Measurements from ENCODE around the gene ITGAV. TPM values are rescaled to one million over a fixed set of nuclear protein-coding genes. Genes with fewer than 3 reads are reported as not detected.
"Not testable (repeated sequence)": the region's sequence is repeated elsewhere in the genome, so short reads cannot be mapped to it uniquely, and the experiment has no call there.

ITGAV gene
- total RNA-seq, 5 donors from 2014 or later (not counting 1 experiment from before 2014, with no cell fraction given): 5.8 to 9.5 (median 5.9) TPM

GRCh38 chr2:186560254-186560653, 29.6 kb upstream of the ITGAV start:
- peaks cover 0 to 5% (median 3%) of the 10 kb centered on the region in 3 donors for H3K9me3 Mint-ChIP-seq
- H3K27ac Mint-ChIP-seq: no peak overlapping the region
- DNase-seq: no peak
- no peaks in the 10 kb centered on the region for H3K36me3 ChIP-seq (ENCODE audit: control insufficient read depth in 2 of 2, extremely low read depth in 1 of 2, insufficient read depth in 1 of 2, low read length in 1 of 2)
- ATAC-seq (replicated peaks in 1 of 4): no peak
- WGBS (ENCODE audit: insufficient coverage): 83% methylated on average over 1 of the region's 3 CpGs
- peaks cover 12 to 16% of the 10 kb centered on the region in 2 donors for H3K27me3 Mint-ChIP-seq
- no peaks in the 10 kb centered on the region for H3K4me1 Mint-ChIP-seq
- H3K27ac ChIP-seq (ENCODE audit: low read length): no peak overlapping the region
- no peaks in the 10 kb centered on the region for H3K27me3 ChIP-seq (replicated peaks in 1 of 2; ENCODE audit: control insufficient read depth in 2 of 2, extremely low read depth in 1 of 2, insufficient read depth in 2 of 2, low read length in 1 of 2)
- no peak overlapping the region for H3K4me3 Mint-ChIP-seq
- POLR2A ChIA-PET: no interaction called here
- H3K9me3 ChIP-seq: no peaks in the 10 kb centered on the region
- no peak overlapping the region for H3K4me3 ChIP-seq (ENCODE audit: control insufficient read depth in 1 of 2, extremely low read depth in 1 of 2, low read length in 1 of 2)
- CTCF ChIA-PET: no interaction called here
- H3K36me3 Mint-ChIP-seq: no peaks in the 10 kb centered on the region
- no peaks in the 10 kb centered on the region for H3K4me1 ChIP-seq (ENCODE audit: control insufficient read depth in 1 of 2, extremely low read depth in 1 of 2, insufficient read depth in 2 of 2, low read length in 2 of 2)

GRCh38 chr2:186561467-186562208, 28.2 kb upstream of the ITGAV start:
- Mint-ChIP-seq H3K27me3 (peaks cover 12 to 16% of the 10 kb centered on the region in 2 donors), H3K36me3 (no peaks in the 10 kb centered on the region), H3K4me3 (no peak overlapping the region), H3K9me3 (peaks cover 0 to 5% (median 3%) of the 10 kb centered on the region in 3 donors), H3K4me1 (no peaks in the 10 kb centered on the region), H3K27ac (no peak overlapping the region)
- ATAC-seq (replicated peaks in 1 of 4) (no peak), DNase-seq (no peak)
- no peaks in the 10 kb centered on the region for H3K4me1 ChIP-seq (ENCODE audit: control insufficient read depth in 1 of 2, extremely low read depth in 1 of 2, insufficient read depth in 2 of 2, low read length in 2 of 2)
- H3K27ac ChIP-seq (ENCODE audit: low read length): no peak overlapping the region
- H3K9me3 ChIP-seq: no peaks in the 10 kb centered on the region
- CTCF ChIA-PET: no interaction called here
- 40% methylated on average over 1 of the region's 6 CpGs for WGBS (ENCODE audit: insufficient coverage)
- H3K4me3 ChIP-seq (ENCODE audit: control insufficient read depth in 1 of 2, extremely low read depth in 1 of 2, low read length in 1 of 2): no peak overlapping the region
- no peaks in the 10 kb centered on the region for H3K27me3 ChIP-seq (replicated peaks in 1 of 2; ENCODE audit: control insufficient read depth in 2 of 2, extremely low read depth in 1 of 2, insufficient read depth in 2 of 2, low read length in 1 of 2)
- POLR2A ChIA-PET: no interaction called here
- H3K36me3 ChIP-seq (ENCODE audit: control insufficient read depth in 2 of 2, extremely low read depth in 1 of 2, insufficient read depth in 1 of 2, low read length in 1 of 2): no peaks in the 10 kb centered on the region

- ChIA-PET CTCF (no interaction called here), POLR2A (no interaction called here)
- Histone ChIP-seq H3K4me1 (ENCODE audit: control insufficient read depth in 1 of 2, extremely low read depth in 1 of 2, insufficient read depth in 2 of 2, low read length in 2 of 2) (no peaks in the 10 kb centered on the region), H3K36me3 (ENCODE audit: control insufficient read depth in 2 of 2, extremely low read depth in 1 of 2, insufficient read depth in 1 of 2, low read length in 1 of 2) (no peaks in the 10 kb centered on the region), H3K27me3 (replicated peaks in 1 of 2; ENCODE audit: control insufficient read depth in 2 of 2, extremely low read depth in 1 of 2, insufficient read depth in 2 of 2, low read length in 1 of 2) (no peaks in the 10 kb centered on the region), H3K9me3 (no peaks in the 10 kb centered on the region), H3K4me3 (ENCODE audit: control insufficient read depth in 1 of 2, extremely low read depth in 1 of 2, low read length in 1 of 2) (no peak overlapping the region), H3K27ac (ENCODE audit: low read length) (no peak overlapping the region)
- Mint-ChIP-seq H3K4me1 (no peaks in the 10 kb centered on the region), H3K36me3 (no peaks in the 10 kb centered on the region), H3K27ac (no peak overlapping the region), H3K9me3 (peaks cover 0 to 5% (median 3%) of the 10 kb centered on the region in 3 donors), H3K4me3 (no peak overlapping the region), H3K27me3 (peaks cover 12 to 16% of the 10 kb centered on the region in 2 donors)
- ATAC-seq (replicated peaks in 1 of 4) (no peak), DNase-seq (no peak)
- no CpG with 5 or more reads among the region's 1 CpG for WGBS (ENCODE audit: insufficient coverage)
Observed at GRCh38 chr2:186562209-186562578, 27.7 kb upstream of the ITGAV start.

- H3K9me3 Mint-ChIP-seq; POLR2A ChIA-PET; H3K9me3 ChIP-seq; H3K36me3 ChIP-seq (ENCODE audit: control insufficient read depth in 2 of 2, extremely low read depth in 1 of 2, insufficient read depth in 1 of 2, low read length in 1 of 2); H3K4me3 ChIP-seq (ENCODE audit: control insufficient read depth in 1 of 2, extremely low read depth in 1 of 2, low read length in 1 of 2); H3K4me1 ChIP-seq (ENCODE audit: control insufficient read depth in 1 of 2, extremely low read depth in 1 of 2, insufficient read depth in 2 of 2, low read length in 2 of 2); H3K27me3 ChIP-seq (replicated peaks in 1 of 2; ENCODE audit: control insufficient read depth in 2 of 2, extremely low read depth in 1 of 2, insufficient read depth in 2 of 2, low read length in 1 of 2); H3K27ac Mint-ChIP-seq; H3K4me1 Mint-ChIP-seq; H3K27me3 Mint-ChIP-seq; H3K36me3 Mint-ChIP-seq; DNase-seq; H3K27ac ChIP-seq (ENCODE audit: low read length); H3K4me3 Mint-ChIP-seq; ATAC-seq (replicated peaks in 1 of 4): not testable (repeated sequence)
- CTCF ChIA-PET: interaction anchor here in 1 of 2 donors (0.6 kb wide), 1 partner anchor 10 kb away, joined by 3 read pairs; no protein-coding TSS in a partner anchor
- WGBS (ENCODE audit: insufficient coverage): no CpG with 5 or more reads among the region's 1 CpG
Observed at GRCh38 chr2:186568600-186568999, 21.3 kb upstream of the ITGAV start.

- H3K4me1 Mint-ChIP-seq; H3K27me3 Mint-ChIP-seq; DNase-seq; H3K4me3 ChIP-seq (ENCODE audit: control insufficient read depth in 1 of 2, extremely low read depth in 1 of 2, low read length in 1 of 2); H3K27me3 ChIP-seq (replicated peaks in 1 of 2; ENCODE audit: control insufficient read depth in 2 of 2, extremely low read depth in 1 of 2, insufficient read depth in 2 of 2, low read length in 1 of 2); H3K4me1 ChIP-seq (ENCODE audit: control insufficient read depth in 1 of 2, extremely low read depth in 1 of 2, insufficient read depth in 2 of 2, low read length in 2 of 2); H3K9me3 Mint-ChIP-seq; H3K4me3 Mint-ChIP-seq; H3K9me3 ChIP-seq; H3K36me3 ChIP-seq (ENCODE audit: control insufficient read depth in 2 of 2, extremely low read depth in 1 of 2, insufficient read depth in 1 of 2, low read length in 1 of 2); H3K27ac Mint-ChIP-seq; POLR2A ChIA-PET; H3K36me3 Mint-ChIP-seq; H3K27ac ChIP-seq (ENCODE audit: low read length); ATAC-seq (replicated peaks in 1 of 4): not testable (repeated sequence)
- WGBS (ENCODE audit: insufficient coverage): no CpG with 5 or more reads among the region's 1 CpG
- CTCF ChIA-PET: interaction anchor here in 1 of 2 donors (0.6 kb wide), 1 partner anchor 10 kb away, joined by 3 read pairs; no protein-coding TSS in a partner anchor
Observed at GRCh38 chr2:186569127-186569526, 20.7 kb upstream of the ITGAV start.

GRCh38 chr2:186569897-186570296, 20.0 kb upstream of the ITGAV start:
- CTCF ChIA-PET: interaction anchor here in 1 of 2 donors (0.7 kb wide), 1 partner anchor 65 kb away, joined by 4 read pairs; no protein-coding TSS in a partner anchor
- Histone ChIP-seq H3K27me3 (replicated peaks in 1 of 2; ENCODE audit: control insufficient read depth in 2 of 2, extremely low read depth in 1 of 2, insufficient read depth in 2 of 2, low read length in 1 of 2) (no peaks in the 10 kb centered on the region), H3K4me3 (ENCODE audit: control insufficient read depth in 1 of 2, extremely low read depth in 1 of 2, low read length in 1 of 2) (no peak overlapping the region), H3K27ac (ENCODE audit: low read length) (no peak overlapping the region), H3K4me1 (ENCODE audit: control insufficient read depth in 1 of 2, extremely low read depth in 1 of 2, insufficient read depth in 2 of 2, low read length in 2 of 2) (no peaks in the 10 kb centered on the region), H3K9me3 (no peaks in the 10 kb centered on the region), H3K36me3 (ENCODE audit: control insufficient read depth in 2 of 2, extremely low read depth in 1 of 2, insufficient read depth in 1 of 2, low read length in 1 of 2) (no peaks in the 10 kb centered on the region)
- no CpG with 5 or more reads among the region's 2 CpGs for WGBS (ENCODE audit: insufficient coverage)
- DNase-seq: no peak
- Mint-ChIP-seq H3K9me3 (peaks cover 0 to 5% (median 0%) of the 10 kb centered on the region in 3 donors), H3K4me1 (no peaks in the 10 kb centered on the region), H3K36me3 (no peaks in the 10 kb centered on the region), H3K27ac (no peak overlapping the region), H3K27me3 (peaks cover 2% of the 10 kb centered on the region in 2 donors), H3K4me3 (no peak overlapping the region)
- ATAC-seq (replicated peaks in 1 of 4): no peak
- POLR2A ChIA-PET: no interaction called here
